Measurements from ENCODE around the gene PFDN1.

GRCh38 chr5:140196115-140196814, 106.6 kb downstream of the PFDN1 start:
- TF ChIP-seq CTCF (optimal IDR thresholded peaks at IDR 0.05 in 1 of 3, IDR thresholded peaks at IDR 0.05 in 1 of 3, conservative IDR thresholded peaks at IDR 0.05 in 1 of 3; ENCODE audit: extremely low read depth in 1 of 3, insufficient read depth in 2 of 3, low read length in 3 of 3) (no peak), EZH2 (IDR thresholded peaks at IDR 0.05; ENCODE audit: low read length) (no peak)

All from keratinocyte (primary cell).